ENCODE data around the gene HEPN1.

- TF ChIP-seq POLR2A (IDR thresholded peaks at IDR 0.05; ENCODE audit: extremely low read depth, insufficient read length): no peak
- TF ChIP-seq CTCF (IDR thresholded peaks at IDR 0.05; ENCODE audit: low read depth, low read length): no peak
- no peak for TF ChIP-seq MAX (IDR thresholded peaks at IDR 0.05; ENCODE audit: low read depth, low read length)
- TF ChIP-seq MYC (IDR thresholded peaks at IDR 0.05; ENCODE audit: low read depth, low read length): no peak
Measured at GRCh38 chr11:124937336-124937935, 18.4 kb downstream of the HEPN1 start.
